ENCODE measurements around the gene GNG5. TPM values are rescaled to one million over a fixed set of nuclear protein-coding genes. Genes with fewer than 3 reads are reported as not detected.
A peak's percentile ranks its signal among the peaks of the same experiment; 100 is the strongest.
"Not testable (repeated sequence)": the region's sequence is repeated elsewhere in the genome, so short reads cannot be mapped to it uniquely, and the experiment has no call there.

GNG5 gene
- total RNA-seq, 1 donor from 2014 or later = 20.9 TPM

DNA sequence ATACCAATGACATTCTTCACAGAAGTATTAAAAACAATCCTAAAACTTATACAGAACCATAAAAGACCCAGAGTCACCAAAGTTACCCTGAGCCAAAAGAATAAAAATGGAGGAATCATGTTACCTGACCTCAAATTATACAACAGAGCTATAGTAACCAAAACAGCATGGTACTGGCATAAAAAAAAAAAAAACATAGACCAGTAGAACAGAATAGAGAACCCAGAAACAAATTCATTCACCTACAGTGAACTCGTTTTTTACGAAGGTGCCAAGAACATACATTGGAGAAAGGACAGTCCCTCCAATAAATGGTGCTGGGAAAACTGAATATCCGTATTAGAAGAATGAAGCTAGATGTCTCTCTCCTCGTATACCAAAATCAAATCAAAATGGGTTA is 2.6 kb upstream of the GNG5 start:
- Histone ChIP-seq H3K27me3 (ENCODE audit: control insufficient read depth in 3 of 3, insufficient read depth in 3 of 3, low read length in 3 of 3) (no peaks in the 10 kb centered on the region), H3K9me3 (ENCODE audit: control insufficient read depth in 3 of 3, low read length in 3 of 3) (no peaks in the 10 kb centered on the region), H3K4me3 (ENCODE audit: low read length in 3 of 3) (peak overlapping the region in 1 of 3 donors; percentile 9), H3K36me3 (ENCODE audit: control insufficient read depth in 3 of 3, insufficient read depth in 3 of 3, low read length in 3 of 3) (no peaks in the 10 kb centered on the region), H3K27ac (ENCODE audit: low read depth, low read length) (no peak overlapping the region), H3K9ac (ENCODE audit: low read depth in 1 of 3, low read length in 3 of 3) (no peak overlapping the region), H3K4me1 (ENCODE audit: control insufficient read depth in 3 of 3, insufficient read depth in 3 of 3, low read length in 3 of 3) (peaks cover 7 to 16% (median 8%) of the 10 kb centered on the region in 3 donors)

DNA sequence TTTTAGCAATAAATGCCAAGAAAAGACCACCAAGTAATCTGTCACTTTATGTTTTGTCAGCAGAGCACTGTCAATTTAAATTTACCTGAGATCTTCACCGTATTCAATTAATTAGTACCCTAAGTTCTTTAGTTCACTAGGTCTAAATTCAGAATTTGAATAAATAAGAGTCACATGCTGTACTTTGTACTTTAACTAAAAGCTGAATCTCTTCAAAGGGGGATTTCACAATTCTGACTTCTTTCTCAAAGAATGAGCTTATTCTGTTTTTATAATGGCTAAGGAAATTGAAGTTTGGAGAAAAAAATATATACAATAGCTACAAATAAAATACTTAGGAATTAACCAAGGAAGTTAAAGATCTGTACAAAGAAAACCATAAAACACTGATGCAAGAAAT is 2.1 kb upstream of the GNG5 start:
- Histone ChIP-seq H3K4me1 (ENCODE audit: control insufficient read depth in 3 of 3, insufficient read depth in 3 of 3, low read length in 3 of 3) (peaks cover 11 to 22% (median 13%) of the 10 kb centered on the region in 3 donors), H3K27ac (ENCODE audit: low read depth, low read length) (no peak overlapping the region), H3K9me3 (ENCODE audit: control insufficient read depth in 3 of 3, low read length in 3 of 3) (no peaks in the 10 kb centered on the region), H3K36me3 (ENCODE audit: control insufficient read depth in 3 of 3, insufficient read depth in 3 of 3, low read length in 3 of 3) (no peaks in the 10 kb centered on the region), H3K9ac (ENCODE audit: low read depth in 1 of 3, low read length in 3 of 3) (no peak overlapping the region), H3K27me3 (ENCODE audit: control insufficient read depth in 3 of 3, insufficient read depth in 3 of 3, low read length in 3 of 3) (no peaks in the 10 kb centered on the region), H3K4me3 (ENCODE audit: low read length in 3 of 3) (no peak overlapping the region)

DNA sequence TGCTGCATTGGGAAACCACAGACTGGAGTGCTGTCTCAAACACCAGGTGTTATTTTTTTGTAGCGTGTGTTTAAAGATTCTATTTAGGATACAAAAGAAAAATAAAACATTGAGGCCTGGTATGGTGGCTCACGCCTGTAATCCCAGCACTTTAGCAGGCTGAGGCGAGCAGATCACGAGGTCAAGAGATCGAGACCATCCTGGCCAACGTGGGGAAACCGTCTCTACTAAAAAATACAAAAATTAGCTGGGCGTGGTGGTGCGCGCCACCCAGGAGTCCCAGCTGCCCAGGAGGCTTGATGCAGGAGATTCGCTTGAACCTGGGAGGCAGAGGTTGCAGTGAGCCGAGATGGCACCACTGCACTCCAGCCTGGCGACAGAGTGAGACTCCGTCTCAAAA is 1.5 kb upstream of the GNG5 start:
- H3K9ac ChIP-seq (ENCODE audit: low read depth in 1 of 3, low read length in 3 of 3); H3K9me3 ChIP-seq (ENCODE audit: control insufficient read depth in 3 of 3, low read length in 3 of 3); H3K4me3 ChIP-seq (ENCODE audit: low read length in 3 of 3); H3K27me3 ChIP-seq (ENCODE audit: control insufficient read depth in 3 of 3, insufficient read depth in 3 of 3, low read length in 3 of 3); H3K36me3 ChIP-seq (ENCODE audit: control insufficient read depth in 3 of 3, insufficient read depth in 3 of 3, low read length in 3 of 3); H3K27ac ChIP-seq (ENCODE audit: low read depth, low read length): not testable (repeated sequence)
- peaks cover 16 to 28% (median 18%) of the 10 kb centered on the region in 3 donors for H3K4me1 ChIP-seq (ENCODE audit: control insufficient read depth in 3 of 3, insufficient read depth in 3 of 3, low read length in 3 of 3)

DNA sequence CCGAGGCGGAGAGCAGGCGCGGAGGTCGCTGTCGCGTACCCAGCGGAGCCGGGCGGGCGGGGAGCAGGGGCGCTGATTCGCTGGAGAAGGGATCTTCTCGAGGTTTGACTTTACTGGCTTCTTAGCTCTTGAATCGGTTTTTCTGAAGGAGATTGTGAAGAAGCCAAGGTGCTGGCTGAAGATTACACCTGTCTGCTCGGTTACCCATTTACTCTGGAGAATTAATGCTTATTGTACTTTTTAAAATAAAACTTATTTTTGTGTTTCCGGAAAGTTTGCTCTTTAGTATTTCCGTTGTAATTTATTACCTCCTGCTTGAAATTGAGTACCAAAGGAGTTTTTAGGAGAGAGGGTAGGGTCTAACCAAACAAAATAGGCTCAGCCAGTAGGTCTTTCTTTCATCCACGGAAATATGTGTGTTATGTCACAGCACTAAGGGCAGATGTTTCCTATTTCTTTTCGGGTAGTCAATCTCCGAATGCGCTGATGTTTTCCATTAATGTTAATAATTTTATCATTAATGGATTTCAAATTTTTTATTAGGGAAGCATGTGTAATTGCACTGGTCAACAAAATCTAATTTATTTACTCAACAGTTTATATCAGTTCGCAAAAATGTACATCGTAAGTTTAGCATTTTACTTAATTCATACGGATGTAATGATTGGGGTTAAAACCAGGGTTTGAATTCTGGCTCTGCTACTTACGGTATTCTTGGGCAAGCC is 510 bp upstream of the GNG5 start:
- peak overlapping the region; percentile 82 to 87 (median 84) for H3K9ac ChIP-seq (ENCODE audit: low read depth in 1 of 3, low read length in 3 of 3)
- H3K4me3 ChIP-seq (ENCODE audit: low read length in 3 of 3) = peak overlapping the region; percentile 80 to 90 (median 89)
- no peaks in the 10 kb centered on the region for H3K9me3 ChIP-seq (ENCODE audit: control insufficient read depth in 3 of 3, low read length in 3 of 3)
- H3K27me3 ChIP-seq (ENCODE audit: control insufficient read depth in 3 of 3, insufficient read depth in 3 of 3, low read length in 3 of 3) = no peaks in the 10 kb centered on the region
- H3K27ac ChIP-seq (ENCODE audit: low read depth, low read length) = peak overlapping the region; percentile 94
- H3K4me1 ChIP-seq (ENCODE audit: control insufficient read depth in 3 of 3, insufficient read depth in 3 of 3, low read length in 3 of 3) = peaks cover 16 to 29% (median 19%) of the 10 kb centered on the region in 3 donors
- H3K36me3 ChIP-seq (ENCODE audit: control insufficient read depth in 3 of 3, insufficient read depth in 3 of 3, low read length in 3 of 3) = no peaks in the 10 kb centered on the region

DNA sequence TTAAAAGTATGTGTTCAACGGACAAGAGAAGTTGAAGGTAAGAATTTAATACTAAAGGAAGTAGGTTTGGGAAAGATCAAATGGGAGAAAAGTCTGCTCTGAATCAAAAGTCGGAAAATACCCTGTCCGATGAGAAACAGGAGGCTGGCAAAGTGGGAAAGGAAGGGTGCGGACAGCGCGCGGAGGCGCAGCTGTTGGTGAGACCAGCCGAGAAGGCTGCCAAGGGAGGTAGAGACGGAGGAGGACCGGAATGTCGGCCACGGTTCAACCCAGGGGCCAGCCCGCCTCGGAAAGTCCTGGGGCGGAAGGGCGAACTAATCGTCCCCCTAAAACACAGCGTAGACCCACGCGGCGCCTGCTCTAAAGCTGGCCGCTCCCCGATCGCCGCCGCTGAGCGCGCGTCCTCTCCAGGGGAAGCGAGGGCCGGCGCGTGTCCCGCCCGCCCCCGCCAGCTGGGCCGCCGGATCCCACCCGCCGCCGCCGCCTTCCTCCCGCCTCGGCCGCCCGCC is 834 bp downstream of the GNG5 start:
- H3K9ac ChIP-seq (ENCODE audit: low read depth in 1 of 3, low read length in 3 of 3) = peak overlapping the region; percentile 82 to 89 (median 84)
- peaks cover 16 to 34% (median 19%) of the 10 kb centered on the region in 3 donors for H3K4me1 ChIP-seq (ENCODE audit: control insufficient read depth in 3 of 3, insufficient read depth in 3 of 3, low read length in 3 of 3)
- H3K27me3 ChIP-seq (ENCODE audit: control insufficient read depth in 3 of 3, insufficient read depth in 3 of 3, low read length in 3 of 3) = no peaks in the 10 kb centered on the region
- H3K9me3 ChIP-seq (ENCODE audit: control insufficient read depth in 3 of 3, low read length in 3 of 3) = no peaks in the 10 kb centered on the region
- H3K36me3 ChIP-seq (ENCODE audit: control insufficient read depth in 3 of 3, insufficient read depth in 3 of 3, low read length in 3 of 3) = peaks cover 0 to 4% (median 0%) of the 10 kb centered on the region in 3 donors
- H3K4me3 ChIP-seq (ENCODE audit: low read length in 3 of 3) = peak overlapping the region; percentile 80 to 90 (median 89)
- peak overlapping the region; percentile 94 for H3K27ac ChIP-seq (ENCODE audit: low read depth, low read length)

DNA sequence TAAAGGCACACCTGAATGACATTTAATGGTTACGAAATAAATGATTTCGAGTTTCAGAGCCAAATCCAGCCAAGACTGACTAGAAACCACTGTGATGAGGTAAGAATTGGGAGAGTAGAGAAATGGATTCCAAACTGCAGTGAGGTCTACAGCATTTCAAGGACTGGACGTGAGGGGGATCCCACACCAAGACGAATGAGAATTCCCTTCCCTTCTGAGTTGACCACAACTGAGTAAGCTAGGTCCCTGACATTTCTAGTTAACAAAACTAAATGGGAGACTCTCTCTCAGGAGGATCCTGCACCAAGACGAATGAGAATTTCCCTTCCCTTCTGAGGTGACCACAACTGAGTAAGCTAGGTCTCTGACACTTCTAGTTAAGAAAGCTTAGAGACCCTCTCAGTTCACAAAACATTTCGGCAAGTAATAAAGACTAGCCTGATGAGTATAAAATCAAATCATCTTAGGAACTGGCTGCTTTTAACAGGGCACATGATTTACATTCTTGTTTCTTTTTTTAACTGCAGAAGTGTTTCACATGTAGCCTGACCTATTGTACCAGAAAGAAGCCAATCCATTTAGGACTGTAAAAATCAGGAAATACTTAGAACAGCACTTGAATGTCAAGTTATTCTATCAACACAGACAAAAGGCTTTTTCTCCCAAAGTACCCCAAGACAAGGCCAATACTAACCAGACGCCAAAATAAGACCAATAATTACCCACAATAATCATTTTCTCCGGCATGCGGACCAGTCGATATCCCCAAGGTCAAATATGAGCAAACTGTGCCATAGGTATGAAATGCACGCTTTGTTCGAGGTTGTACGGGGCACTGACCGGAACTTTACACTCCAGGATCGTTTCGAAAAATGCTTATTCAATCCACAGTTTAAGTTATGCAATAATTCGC is 1.5 kb downstream of the GNG5 start:
- Histone ChIP-seq H3K27me3 (ENCODE audit: control insufficient read depth in 3 of 3, insufficient read depth in 3 of 3, low read length in 3 of 3) (no peaks in the 10 kb centered on the region), H3K27ac (ENCODE audit: low read depth, low read length) (peak overlapping the region; percentile 94), H3K9me3 (ENCODE audit: control insufficient read depth in 3 of 3, low read length in 3 of 3) (no peaks in the 10 kb centered on the region), H3K4me3 (ENCODE audit: low read length in 3 of 3) (peak overlapping the region; percentile 80 to 90 (median 89)), H3K36me3 (ENCODE audit: control insufficient read depth in 3 of 3, insufficient read depth in 3 of 3, low read length in 3 of 3) (peaks cover 0 to 8% (median 2%) of the 10 kb centered on the region in 3 donors), H3K4me1 (ENCODE audit: control insufficient read depth in 3 of 3, insufficient read depth in 3 of 3, low read length in 3 of 3) (peaks cover 16 to 34% (median 19%) of the 10 kb centered on the region in 3 donors), H3K9ac (ENCODE audit: low read depth in 1 of 3, low read length in 3 of 3) (peak overlapping the region; percentile 82 to 89 (median 84))

- Histone ChIP-seq H3K9ac (ENCODE audit: low read depth in 1 of 3, low read length in 3 of 3) (no peak overlapping the region), H3K4me1 (ENCODE audit: control insufficient read depth in 3 of 3, insufficient read depth in 3 of 3, low read length in 3 of 3) (peaks cover 16 to 34% (median 19%) of the 10 kb centered on the region in 3 donors), H3K27ac (ENCODE audit: low read depth, low read length) (no peak overlapping the region), H3K9me3 (ENCODE audit: control insufficient read depth in 3 of 3, low read length in 3 of 3) (no peaks in the 10 kb centered on the region), H3K4me3 (ENCODE audit: low read length in 3 of 3) (no peak overlapping the region), H3K36me3 (ENCODE audit: control insufficient read depth in 3 of 3, insufficient read depth in 3 of 3, low read length in 3 of 3) (peaks cover 2 to 11% (median 10%) of the 10 kb centered on the region in 3 donors), H3K27me3 (ENCODE audit: control insufficient read depth in 3 of 3, insufficient read depth in 3 of 3, low read length in 3 of 3) (no peaks in the 10 kb centered on the region)
Measured at GRCh38 chr1:84502927-84503326, 3.5 kb downstream of the GNG5 start.

GRCh38 chr1:84497631-84498275 is 8.6 kb downstream of the GNG5 start:
- Histone ChIP-seq H3K9me3 (ENCODE audit: control insufficient read depth in 3 of 3, low read length in 3 of 3) (no peaks in the 10 kb centered on the region), H3K27ac (ENCODE audit: low read depth, low read length) (no peak overlapping the region), H3K27me3 (ENCODE audit: control insufficient read depth in 3 of 3, insufficient read depth in 3 of 3, low read length in 3 of 3) (no peaks in the 10 kb centered on the region), H3K4me1 (ENCODE audit: control insufficient read depth in 3 of 3, insufficient read depth in 3 of 3, low read length in 3 of 3) (peaks cover under 1 to 5% (median 1%) of the 10 kb centered on the region in 3 donors), H3K36me3 (ENCODE audit: control insufficient read depth in 3 of 3, insufficient read depth in 3 of 3, low read length in 3 of 3) (peaks cover 18 to 38% (median 28%) of the 10 kb centered on the region in 3 donors), H3K4me3 (ENCODE audit: low read length in 3 of 3) (no peak overlapping the region), H3K9ac (ENCODE audit: low read depth in 1 of 3, low read length in 3 of 3) (no peak overlapping the region)

GRCh38 chr1:84496498-84496897 is 9.9 kb downstream of the GNG5 start:
- Histone ChIP-seq H3K4me1 (ENCODE audit: control insufficient read depth in 3 of 3, insufficient read depth in 3 of 3, low read length in 3 of 3) (peaks cover 0 to 6% (median 5%) of the 10 kb centered on the region in 3 donors), H3K27me3 (ENCODE audit: control insufficient read depth in 3 of 3, insufficient read depth in 3 of 3, low read length in 3 of 3) (no peaks in the 10 kb centered on the region), H3K9me3 (ENCODE audit: control insufficient read depth in 3 of 3, low read length in 3 of 3) (no peaks in the 10 kb centered on the region), H3K27ac (ENCODE audit: low read depth, low read length) (no peak overlapping the region), H3K36me3 (ENCODE audit: control insufficient read depth in 3 of 3, insufficient read depth in 3 of 3, low read length in 3 of 3) (peaks cover 21 to 45% (median 28%) of the 10 kb centered on the region in 3 donors), H3K9ac (ENCODE audit: low read depth in 1 of 3, low read length in 3 of 3) (no peak overlapping the region), H3K4me3 (ENCODE audit: low read length in 3 of 3) (no peak overlapping the region)

Measured in skeletal muscle tissue (tissue), 4 donors.